Activated T-cell treated with anti-CD3 and anti-CD28 coated beads for 1 hour (primary cell): ENCODE data around the gene POMC.
"Not testable (repeated sequence)": the region's sequence is repeated elsewhere in the genome, so short reads cannot be mapped to it uniquely, and the experiment has no call there.

ENCODE experiments used
- DNase-seq: peaks from one replicate; pipeline ENCODE4 v3.0.0-alpha.2; 2020; ENCODE audit warnings: low read depth

POMC gene

GRCh38 chr2:25168256-25169072 is at the start of gene POMC:
Gene POMC, minus strand, starts transcription at chr2:25168580. Its CDS starts 3,808 bp downstream, at chr2:25164772.
- peak; percentile 20 for DNase-seq

GRCh38 chr2:25218100-25218499 is 49.7 kb upstream of the POMC start:
- DNase-seq = no peak

GRCh38 chr2:25215948-25216679 is 47.7 kb upstream of the POMC start:
- peak; percentile 79 for DNase-seq

DNA sequence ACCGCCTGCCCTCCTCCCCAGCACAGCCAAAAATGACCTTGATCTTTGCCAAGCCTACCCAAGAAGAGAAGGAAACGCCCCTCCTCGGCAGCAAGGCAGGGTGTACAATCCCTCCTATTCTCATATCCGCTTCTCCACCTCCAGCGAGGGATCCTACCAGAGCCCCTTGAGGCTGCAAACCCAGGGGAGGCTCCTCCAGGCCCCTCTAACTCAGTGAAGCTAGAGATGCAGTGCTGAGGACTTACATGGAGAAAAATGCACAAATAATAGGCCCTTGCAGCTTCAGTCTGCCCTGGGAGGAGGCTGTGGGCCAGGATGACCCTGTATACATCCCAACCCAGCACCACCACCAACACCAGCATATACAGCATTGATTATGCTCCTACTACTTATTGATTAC is 46.9 kb upstream of the POMC start:
- DNase-seq = no peak

GRCh38 chr2:25213229-25213628 is 44.8 kb upstream of the POMC start:
- no peak for DNase-seq

DNA sequence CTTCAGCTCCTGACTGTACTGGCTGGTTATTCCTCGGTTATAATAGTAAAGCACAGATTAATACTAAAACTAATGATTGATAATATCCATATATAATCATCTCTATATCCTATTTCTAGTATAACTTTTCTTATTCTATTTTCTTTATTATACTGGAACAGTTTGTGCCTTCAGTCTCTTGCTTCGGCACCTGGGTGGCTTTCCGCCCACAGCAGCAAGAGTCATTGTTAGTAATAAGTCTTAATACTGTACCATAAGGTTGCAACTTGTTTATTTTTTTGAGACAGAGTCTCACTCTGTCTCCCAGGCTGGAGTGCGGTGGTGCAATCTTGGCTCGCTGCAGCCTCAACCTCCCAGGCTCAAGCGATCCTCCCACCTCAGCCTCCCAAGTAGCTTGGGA is 42.5 kb upstream of the POMC start:
- not testable (repeated sequence) for DNase-seq

DNA sequence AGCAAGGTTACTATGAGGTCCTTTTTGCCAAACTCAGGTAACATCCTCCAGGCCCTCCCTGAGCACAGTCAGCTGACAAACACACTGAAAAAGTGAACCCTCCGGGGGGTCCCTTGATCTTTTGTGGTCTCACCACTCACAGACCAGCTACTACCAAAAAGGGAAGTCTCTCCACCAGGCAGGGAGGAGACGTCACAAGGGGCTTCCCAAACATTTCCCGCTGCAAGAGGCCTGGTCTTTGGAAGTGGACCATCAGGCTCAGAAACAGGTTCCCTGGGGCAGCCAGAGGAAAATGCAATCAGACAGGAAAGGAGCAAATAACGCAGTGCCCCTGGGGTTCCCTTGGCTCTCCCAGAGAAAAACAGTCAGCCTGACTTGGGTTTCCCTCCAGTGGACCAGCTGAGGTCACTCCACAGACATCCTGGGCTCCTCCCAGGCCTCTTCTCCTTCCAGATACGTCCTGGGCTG is 38.7 kb upstream of the POMC start:
- no peak for DNase-seq

GRCh38 chr2:25204190-25204838 is 35.9 kb upstream of the POMC start:
- no peak for DNase-seq

DNA sequence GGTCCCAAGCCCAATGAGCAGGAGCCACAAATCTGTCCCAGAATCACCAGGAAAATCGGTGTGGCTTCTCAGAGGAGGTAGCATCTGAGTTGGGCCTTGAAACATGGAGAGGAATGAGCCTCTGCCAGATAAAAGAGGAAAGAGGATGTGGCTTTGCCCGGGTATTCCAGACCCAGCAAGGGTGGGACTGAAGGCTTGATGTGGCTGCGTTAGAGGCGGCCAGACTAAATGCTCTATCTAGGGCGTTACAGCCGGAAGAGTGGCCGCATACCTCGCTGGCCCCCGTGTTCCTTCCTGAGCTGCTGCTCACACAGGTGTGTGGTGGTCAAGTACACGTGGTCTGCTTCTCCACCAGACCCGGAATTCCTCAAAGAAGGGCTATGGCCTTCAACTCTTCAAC is 33.9 kb upstream of the POMC start:
- no peak for DNase-seq

- DNase-seq = no peak
These were observed 33.4 kb upstream of the POMC start for GRCh38 chr2:25201794-25202193.

GRCh38 chr2:25201265-25201664 is 32.9 kb upstream of the POMC start:
- no peak for DNase-seq

DNA sequence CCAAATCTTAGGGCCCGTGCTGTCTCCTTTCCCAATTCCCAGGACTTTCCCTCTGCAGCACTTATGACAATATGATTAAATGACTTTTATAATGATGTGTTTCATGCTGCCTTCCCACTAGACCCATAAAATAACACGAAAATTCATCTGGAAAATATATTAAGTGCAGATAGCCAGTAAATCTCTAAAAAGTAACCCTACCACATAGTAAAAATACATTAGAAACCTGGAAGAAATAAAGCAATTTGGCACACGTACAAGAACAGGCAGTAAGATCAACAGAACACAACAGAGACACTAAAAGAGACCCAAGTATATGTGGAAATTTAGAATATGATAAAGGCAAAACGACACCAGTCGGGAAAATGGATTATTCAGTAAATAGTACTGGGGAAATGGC is 30.2 kb upstream of the POMC start:
- no peak for DNase-seq

DNA sequence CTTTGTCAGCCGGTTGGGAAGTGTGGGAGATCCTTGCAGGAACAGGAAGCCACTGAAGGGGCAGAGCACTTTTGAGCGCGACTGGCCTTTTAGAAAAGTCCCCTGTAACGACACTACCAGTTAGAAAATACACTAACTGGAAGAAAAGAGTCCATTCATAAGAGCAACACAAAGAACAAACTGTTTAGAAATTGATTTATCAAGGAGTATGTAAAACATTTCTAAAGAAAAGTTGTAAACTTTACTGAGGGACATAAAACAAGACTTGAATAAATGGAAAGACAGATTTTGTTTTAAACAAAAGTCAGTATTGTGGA is 29.8 kb upstream of the POMC start:
- no peak for DNase-seq

DNA sequence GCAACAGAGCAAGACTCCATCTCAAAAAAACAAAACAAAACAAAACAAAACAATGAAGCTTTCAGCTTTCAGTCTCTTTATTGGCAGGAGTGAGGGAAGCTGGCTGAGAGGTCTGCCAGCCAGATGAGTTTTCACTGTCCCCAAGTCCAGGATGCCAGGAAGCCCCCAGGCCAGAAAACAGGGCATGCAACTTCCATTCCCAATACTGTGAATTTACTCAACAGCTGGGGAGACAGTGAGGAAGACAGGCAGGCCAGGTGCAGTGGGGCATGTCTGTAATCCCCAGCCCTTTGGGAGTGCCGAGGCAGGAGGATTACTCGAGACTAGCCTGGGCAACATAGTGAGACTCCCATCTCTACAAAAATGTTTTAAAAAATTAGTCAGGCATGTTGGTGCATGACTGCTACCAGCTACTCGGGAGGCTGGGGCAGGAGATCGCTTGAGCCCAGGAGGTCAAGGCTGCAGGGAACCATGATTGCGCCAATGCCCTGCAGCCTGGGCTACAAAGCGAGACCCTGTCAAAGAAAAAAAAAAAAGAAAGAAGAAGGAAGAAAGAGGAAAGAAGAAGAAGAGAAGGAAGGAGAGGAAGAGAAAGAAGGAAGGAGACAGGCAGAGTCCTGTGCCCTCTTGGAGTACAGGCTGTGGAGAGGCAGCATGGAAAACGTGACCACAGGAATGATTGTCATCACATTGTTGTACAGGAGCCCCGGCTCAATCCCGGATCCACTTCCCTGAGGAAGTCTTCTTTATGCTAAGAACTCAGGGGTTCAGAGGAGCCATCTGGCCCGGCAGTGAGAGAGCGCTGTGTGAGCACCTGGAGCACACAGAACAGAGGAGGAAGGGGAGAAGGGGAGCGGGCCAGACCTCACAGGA is 29.2 kb upstream of the POMC start:
- DNase-seq = no peak

DNA sequence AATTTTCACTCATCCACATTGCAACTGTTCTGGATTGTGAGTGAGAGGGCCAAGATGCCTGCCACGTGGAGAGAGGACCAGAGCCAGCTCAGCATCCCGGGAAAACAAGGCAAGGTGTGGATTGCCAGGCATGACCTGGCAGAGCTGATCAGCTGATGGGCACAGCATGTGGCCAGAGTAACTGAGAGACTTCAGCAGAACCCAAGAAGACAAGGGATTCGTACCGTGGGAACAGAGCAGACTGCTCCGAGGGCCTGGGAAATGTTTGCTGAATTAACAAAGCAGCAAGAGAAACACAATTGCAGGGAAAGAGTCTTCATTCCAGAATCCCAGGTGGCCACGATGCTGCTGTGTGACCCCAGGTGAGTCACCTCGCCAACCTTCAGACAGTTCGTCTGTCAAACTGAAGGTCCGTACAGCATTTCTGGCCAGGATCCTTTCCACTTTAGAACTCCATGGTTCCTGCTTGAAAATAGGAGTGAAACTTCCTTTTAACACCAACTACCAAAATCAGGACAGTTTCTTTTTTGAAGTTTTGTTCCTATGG is 26.3 kb upstream of the POMC start:
- DNase-seq = no peak

- DNase-seq = no peak
These were observed 22.2 kb upstream of the POMC start for GRCh38 chr2:25190536-25190935.

- no peak for DNase-seq
These were observed 20.0 kb upstream of the POMC start for GRCh38 chr2:25188405-25188804.

DNA sequence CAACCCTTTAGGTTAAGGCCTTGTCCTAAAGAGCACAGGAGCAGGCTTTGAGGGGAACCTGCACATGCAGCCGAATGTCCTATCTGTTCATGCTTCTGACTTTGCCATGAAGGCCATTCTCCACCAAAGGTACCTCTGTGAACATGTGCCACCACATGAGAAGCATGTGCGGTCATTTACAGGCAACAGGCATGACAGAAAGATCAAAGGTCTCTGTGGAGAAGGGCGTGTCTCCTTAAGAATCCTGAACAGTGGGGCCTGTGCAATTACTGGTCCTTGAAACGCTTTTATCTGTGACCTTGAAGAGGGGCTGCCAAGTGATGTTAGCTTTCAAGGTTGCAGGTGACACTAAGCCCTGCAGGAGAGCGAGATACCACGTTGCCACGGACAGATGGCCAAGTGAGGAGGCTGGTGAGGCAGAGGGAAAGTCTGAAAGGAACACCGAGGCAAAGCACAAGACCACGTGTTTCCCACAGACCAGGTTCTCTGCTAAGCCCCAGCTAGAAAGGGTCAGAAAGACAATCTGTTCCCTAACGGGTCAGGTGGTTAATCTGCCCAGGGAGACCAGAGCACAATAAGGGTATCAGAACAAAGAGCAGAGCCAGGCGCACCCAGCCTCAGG is 19.5 kb upstream of the POMC start:
- DNase-seq = no peak

DNA sequence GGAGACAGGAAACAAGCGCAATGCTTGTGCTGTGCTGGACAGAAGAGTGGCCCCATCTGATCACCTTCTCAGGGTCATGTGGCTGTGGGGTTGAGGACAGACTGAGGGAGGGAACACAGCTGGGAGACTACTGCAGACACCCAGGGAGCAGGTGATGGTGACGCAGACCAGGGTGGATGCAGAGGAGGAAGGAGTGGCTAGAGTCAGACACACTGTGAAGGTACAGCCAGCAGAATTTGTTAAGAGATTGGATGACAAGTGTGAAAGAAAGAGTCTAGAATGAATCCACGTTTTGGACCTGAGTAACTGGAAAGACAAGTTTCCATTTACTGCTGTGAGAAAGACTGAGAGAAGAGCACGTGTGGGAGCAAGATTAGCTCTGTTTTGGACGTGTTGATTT is 15.9 kb upstream of the POMC start:
- DNase-seq = no peak

DNA sequence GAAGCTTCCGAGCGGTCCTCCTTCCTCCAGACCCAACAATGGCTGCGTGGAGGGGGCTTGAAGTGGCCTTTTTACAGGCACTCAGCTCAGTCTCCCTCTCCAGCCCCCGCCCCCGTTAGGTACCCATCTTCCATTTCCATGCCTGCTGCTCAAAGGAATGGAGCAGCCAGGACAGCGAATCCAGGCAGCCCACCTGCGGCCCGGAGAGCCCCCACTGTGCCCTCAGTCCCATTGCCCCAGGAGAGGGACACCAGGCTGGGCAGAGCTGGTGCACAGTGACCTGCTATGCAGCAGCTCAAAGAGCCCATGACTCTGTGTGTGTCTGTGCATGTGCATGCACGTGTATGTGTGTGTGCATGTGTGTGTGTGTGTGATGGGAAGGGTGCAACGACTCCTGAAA is 10.6 kb upstream of the POMC start:
- no peak for DNase-seq

GRCh38 chr2:25177211-25177611 is 8.8 kb upstream of the POMC start:
- no peak for DNase-seq
